GM12878 (cell line): ENCODE measurements around the gene RALGPS1. TPM values are rescaled to one million over a fixed set of nuclear protein-coding genes. Genes with fewer than 3 reads are reported as not detected.

Experiments used
- ATAC-seq: fragments of 200-7000 bp; cut with Tn5 transposase; 3 replicates; pipeline ENCODE4 v1.9.1; 2020; ENCODE audit warnings: mild to moderate bottlenecking, moderate library complexity
- BruUV-seq: library from RNA; stranded (reverse); fragments of 400-500 nt; replicated peaks from 2 replicates; lab custom pipeline; 2021; lab: Mats Ljungman, UMichigan
- CTCF ChIA-PET: fragments of 300-600 bp; sonication (Branson Sonifier 250); formaldehyde crosslinking; extraction: SDS; loops from one replicate; lab custom pipeline; 2021; ENCODE audit warnings: inconsistent platforms; lab: Yijun Ruan, JAX
- POLR2A ChIA-PET: fragments of 350-600 bp; formaldehyde crosslinking; extraction: SDS; loops from one replicate; lab custom pipeline; 2021; ENCODE audit warnings: inconsistent platforms; lab: Charles Lee
- RAD21 ChIA-PET: fragments of 300-600 bp; sonication (Branson Sonifier 250); formaldehyde crosslinking; loops from one replicate; lab custom pipeline; 2023; ENCODE audit warnings: antibody characterized with exemption; ENCODE audit not compliant: unreplicated experiment; lab: Charles Lee
- SMC1A ChIA-PET: fragments of 300-600 bp; sonication (Branson Sonifier 250); formaldehyde crosslinking; loops from one replicate; lab custom pipeline; 2023; ENCODE audit not compliant: unreplicated experiment, uncharacterized antibody; lab: Charles Lee
- DNase-seq: peaks from one replicate; pipeline ENCODE4 v3.0.0-alpha.2; 2011; ENCODE audit warnings: low read depth, low spot score
- FAIRE-seq: peaks from 3 replicates; lab custom pipeline; 2011; peaks lifted over from hg19 to GRCh38; lab: Jason Lieb, UNC
- H2AFZ ChIP-seq: 2 replicates; pipeline ENCODE4 v1.6.0; 2011; ENCODE audit warnings: low read depth, low read length, control low read depth; ENCODE audit not compliant: control insufficient read depth
- H3K27ac ChIP-seq: 2 replicates; pipeline ENCODE4 v1.5.1; 2011; ENCODE audit warnings: control low read depth; ENCODE audit not compliant: control insufficient read depth, insufficient read depth
- H3K27me3 ChIP-seq, 2 experiments: replicated peaks in 1 of 2; 2 replicates each; pipeline versions ENCODE4 v1.6.0 to v1.6.1; 2011; ENCODE audit warnings: low read length in 1 of 2; ENCODE audit not compliant: control insufficient read depth in 2 of 2, insufficient read depth in 2 of 2
- H3K36me3 ChIP-seq, 2 experiments: 2 replicates each; pipeline ENCODE4 v1.5.1; 2011; ENCODE audit warnings: low read length in 1 of 2; ENCODE audit not compliant: control insufficient read depth in 2 of 2, insufficient read depth in 2 of 2
- H3K4me1 ChIP-seq: 2 replicates; pipeline ENCODE4 v1.6.1; 2011; ENCODE audit warnings: mild to moderate bottlenecking, low read length, moderate library complexity, mixed read lengths; ENCODE audit not compliant: control insufficient read depth, insufficient read depth
- H3K4me2 ChIP-seq: 2 replicates; pipeline ENCODE4 v1.6.0; 2011; ENCODE audit warnings: control low read depth; ENCODE audit not compliant: control insufficient read depth, insufficient read depth
- H3K4me3 ChIP-seq: fragments of 200-600 bp; sonication (generic); 2 replicates; pipeline ENCODE4 v1.5.1; 2016
- H3K79me2 ChIP-seq: 2 replicates; pipeline ENCODE4 v1.6.0; 2011; ENCODE audit warnings: low read length; ENCODE audit not compliant: control insufficient read depth, insufficient read depth
- H3K9ac ChIP-seq: 2 replicates; pipeline ENCODE4 v1.8.0; 2011; ENCODE audit warnings: low read length, control low read depth, mixed read lengths; ENCODE audit not compliant: control insufficient read depth, insufficient read depth
- H3K9me3 ChIP-seq: replicated peaks from 3 replicates; pipeline ENCODE4 v1.5.1; 2011; ENCODE audit warnings: mild to moderate bottlenecking, low read length; ENCODE audit not compliant: control insufficient read depth, insufficient read depth
- H4K20me1 ChIP-seq: 2 replicates; pipeline ENCODE4 v1.6.0; 2011; ENCODE audit not compliant: control insufficient read depth, insufficient read depth
- ATF2 ChIP-seq: IDR thresholded peaks from 2 replicates; pipeline ENCODE4 v1.6.1; 2012; ENCODE audit warnings: low read length, inconsistent platforms
- CREB1 ChIP-seq: IDR thresholded peaks from 2 replicates; pipeline ENCODE4 v1.6.1; 2012; ENCODE audit warnings: low read depth, mild to moderate bottlenecking, inconsistent platforms
- GABPA ChIP-seq: IDR thresholded peaks from 2 replicates; pipeline ENCODE4 v1.6.1; 2014; ENCODE audit warnings: antibody characterized with exemption, low read depth, mild to moderate bottlenecking, inconsistent platforms
- NR2C1 ChIP-seq: fragments of 450-650 bp; IDR thresholded peaks from 2 replicates; pipeline ENCODE4 v1.6.1; 2017; ENCODE audit warnings: antibody characterized with exemption, mild to moderate bottlenecking, moderate library complexity
- PML ChIP-seq: IDR thresholded peaks from 2 replicates; pipeline ENCODE4 v1.6.1; 2012; ENCODE audit warnings: low read length, inconsistent platforms
- RFX5 ChIP-seq: IDR thresholded peaks from 2 replicates; pipeline ENCODE4 v1.6.1; 2011; ENCODE audit warnings: low read depth, low read length, improper control_type of control experiment
- SIX5 ChIP-seq: IDR thresholded peaks from 2 replicates; pipeline ENCODE4 v1.6.1; 2011; ENCODE audit warnings: mild to moderate bottlenecking, low read depth, low read length, moderate library complexity; ENCODE audit not compliant: severe bottlenecking
- ZNF384 ChIP-seq: IDR thresholded peaks from 2 replicates; pipeline ENCODE4 v1.6.1; 2012; ENCODE audit warnings: low read depth, mild to moderate bottlenecking, low read length, improper control_type of control experiment, borderline replicate concordance
- WGBS: methylation state at CpG from one replicate; pipeline ENCODE4 v1.1.6; 2016; ENCODE audit warnings: low lambda C conversion rate; ENCODE audit not compliant: insufficient replicate concordance, insufficient coverage; ENCODE audit errors: missing lambda C conversion rate; 5-methylcytosine and 5-hydroxymethylcytosine counted together
- in situ Hi-C: fragments of 300-500 bp; cut with MboI; formaldehyde crosslinking; loops from 9 replicates; pipeline ENCODE4 v1.14.3; 2018; ENCODE audit warnings: mixed read lengths
- intact Hi-C: fragments of 100-400 bp; cut with micrococcal nuclease; formaldehyde crosslinking; loops from one replicate; pipeline ENCODE4 v1.14.2; 2022; ENCODE audit not compliant: unreplicated experiment
- polyA plus RNA-seq, 11 experiments: library from polyadenylated mRNA; depleted of rRNA in 4 of 11; unstranded in 6 of 11; stranded (reverse) in 5 of 11; fragments of >200 nt; fragmentation: Nextera tagmentation in 4 of 11; fragmentation: Illumina TruSeq in 1 of 11; extraction: Ambion mirVana in 4 of 11; extraction: Trizol in 1 of 11; gene quantifications; 1 replicate in 1 of 11; 2 replicates in 10 of 11; pipeline versions ENCODE4 v1.2.1 to v1.2.3, GENCODE V29; 2011 to 2016; ENCODE audit warnings: inconsistent platforms in 2 of 11, missing spikeins in 2 of 11, low read depth in 1 of 11
- total RNA-seq, 4 experiments: library from RNA; depleted of rRNA in 3 of 4; stranded (reverse); fragments of >200 nt in 3 of 4; fragmentation: Illumina TruSeq in 1 of 4; extraction: Trizol in 1 of 4; gene quantifications; 2 replicates each; pipeline versions ENCODE4 v1.2.1 to v1.2.3, GENCODE V29; 2013 to 2021
- TF ChIP-seq, protein P1 (sequence below): fragments of 450-650 bp; IDR thresholded peaks from 2 replicates; pipeline ENCODE4 v1.6.1; 2018; ENCODE audit warnings: mild to moderate bottlenecking, low read depth, moderate library complexity; ENCODE audit not compliant: partially characterized antibody
- TF ChIP-seq, protein P2 (sequence below): IDR thresholded peaks from 2 replicates; pipeline ENCODE4 v1.6.1; 2011; ENCODE audit warnings: borderline replicate concordance, low read depth, mild to moderate bottlenecking, moderate library complexity, mixed read lengths, low read length; ENCODE audit not compliant: insufficient read depth; ENCODE audit errors: extremely low read length

RALGPS1 gene
- total and polyA plus RNA-seq, 10 of the 15 experiments (the other 5 are each of a cell fraction or from before 2014, with no cell fraction given) = 0.13 to 5.6 (median 2.7) TPM

- H3K9ac ChIP-seq = no peak overlapping the region
- DNase-seq (no peak), FAIRE-seq (no peak), ATAC-seq (no peak; the same call in 2 of the 3 replicates)
- H3K27me3 ChIP-seq = no peaks in the 10 kb centered on the region
- ChIA-PET CTCF (interaction anchor here (0.6 to 11.7 kb wide), 30 partner anchors 9 to 536 kb away, joined by 3 to 174 read pairs (median 8); no protein-coding TSS in a partner anchor), RAD21 (interaction anchor here (0.6 to 11.3 kb wide), 23 partner anchors 12 to 258 kb away, joined by 3 to 226 read pairs (median 7); partner anchors contain the start of gene SLC2A8), POLR2A (interaction anchor here (0.8 to 6.0 kb wide), 14 partner anchors 9 to 261 kb away, joined by 3 to 38 read pairs (median 4); no protein-coding TSS in a partner anchor), SMC1A (interaction anchor here (0.7 to 28.2 kb wide), 25 partner anchors 8 to 284 kb away, joined by 3 to 812 read pairs (median 5); partner anchors contain the start of gene RALGPS1)
- H3K4me1 ChIP-seq = peaks cover 6% of the 10 kb centered on the region
- H3K4me3 ChIP-seq = no peak overlapping the region
- no peaks in the 10 kb centered on the region for H4K20me1 ChIP-seq
- H3K36me3 ChIP-seq = no peaks in the 10 kb centered on the region
- no peaks in the 10 kb centered on the region for H3K9me3 ChIP-seq
- H3K4me2 ChIP-seq = no peak overlapping the region
- intact Hi-C loops = loop anchor here (2.0 to 5.0 kb wide), 3 partner anchors 36 to 194 kb away; no protein-coding TSS in a partner anchor
- TF ChIP-seq RFX5 = no peak
- TF ChIP-seq PML = no peak
- TF ChIP-seq ZNF384 = no peak
- TF ChIP-seq NR2C1 = no peak
- TF ChIP-seq ATF2 = no peak
- TF ChIP-seq, protein P1, sequence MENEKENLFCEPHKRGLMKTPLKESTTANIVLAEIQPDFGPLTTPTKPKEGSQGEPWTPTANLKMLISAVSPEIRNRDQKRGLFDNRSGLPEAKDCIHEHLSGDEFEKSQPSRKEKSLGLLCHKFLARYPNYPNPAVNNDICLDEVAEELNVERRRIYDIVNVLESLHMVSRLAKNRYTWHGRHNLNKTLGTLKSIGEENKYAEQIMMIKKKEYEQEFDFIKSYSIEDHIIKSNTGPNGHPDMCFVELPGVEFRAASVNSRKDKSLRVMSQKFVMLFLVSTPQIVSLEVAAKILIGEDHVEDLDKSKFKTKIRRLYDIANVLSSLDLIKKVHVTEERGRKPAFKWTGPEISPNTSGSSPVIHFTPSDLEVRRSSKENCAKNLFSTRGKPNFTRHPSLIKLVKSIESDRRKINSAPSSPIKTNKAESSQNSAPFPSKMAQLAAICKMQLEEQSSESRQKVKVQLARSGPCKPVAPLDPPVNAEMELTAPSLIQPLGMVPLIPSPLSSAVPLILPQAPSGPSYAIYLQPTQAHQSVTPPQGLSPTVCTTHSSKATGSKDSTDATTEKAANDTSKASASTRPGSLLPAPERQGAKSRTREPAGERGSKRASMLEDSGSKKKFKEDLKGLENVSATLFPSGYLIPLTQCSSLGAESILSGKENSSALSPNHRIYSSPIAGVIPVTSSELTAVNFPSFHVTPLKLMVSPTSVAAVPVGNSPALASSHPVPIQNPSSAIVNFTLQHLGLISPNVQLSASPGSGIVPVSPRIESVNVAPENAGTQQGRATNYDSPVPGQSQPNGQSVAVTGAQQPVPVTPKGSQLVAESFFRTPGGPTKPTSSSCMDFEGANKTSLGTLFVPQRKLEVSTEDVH = no peak
- TF ChIP-seq, protein P2, sequence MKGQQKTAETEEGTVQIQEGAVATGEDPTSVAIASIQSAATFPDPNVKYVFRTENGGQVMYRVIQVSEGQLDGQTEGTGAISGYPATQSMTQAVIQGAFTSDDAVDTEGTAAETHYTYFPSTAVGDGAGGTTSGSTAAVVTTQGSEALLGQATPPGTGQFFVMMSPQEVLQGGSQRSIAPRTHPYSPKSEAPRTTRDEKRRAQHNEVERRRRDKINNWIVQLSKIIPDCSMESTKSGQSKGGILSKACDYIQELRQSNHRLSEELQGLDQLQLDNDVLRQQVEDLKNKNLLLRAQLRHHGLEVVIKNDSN = no peak
- no peak for TF ChIP-seq SIX5
- no peak for TF ChIP-seq CREB1
- no peak for TF ChIP-seq GABPA
- no peak overlapping the region for H3K27ac ChIP-seq
- in situ Hi-C loops = loop anchor here (5.0 kb wide), 2 partner anchors 231 to 256 kb away; no protein-coding TSS in a partner anchor
- WGBS = 71% methylated on average over 7 of the region's 7 CpGs
- no TSS peak for BruUV-seq
- no peaks in the 10 kb centered on the region for H3K79me2 ChIP-seq
- H2AFZ ChIP-seq = no peak overlapping the region
Measured at GRCh38 chr9:127198587-127198986, 284.0 kb downstream of the RALGPS1 start.
